Sigmoid colon (tissue), 3 donors: ENCODE data around the gene ASF1A.

ENCODE experiments used
- POLR2A ChIP-seq, 2 donors: fragments of 450-650 bp; IDR thresholded peaks; one replicate each; pipeline ENCODE4 v1.6.1; 2016; ENCODE audit warnings: antibody characterized with exemption in 2 of 2, mild to moderate bottlenecking in 2 of 2, moderate library complexity in 2 of 2
- TF ChIP-seq, protein P1 (sequence below), 4 experiments: fragments of 450-650 bp in 3 of 4; fragments of 200-600 bp in 1 of 4; IDR thresholded peaks; one replicate each; pipeline ENCODE4 v1.5.1; 2016 to 2019; ENCODE audit warnings: antibody characterized with exemption in 4 of 4, mild to moderate bottlenecking in 3 of 4, moderate library complexity in 2 of 4

DNA sequence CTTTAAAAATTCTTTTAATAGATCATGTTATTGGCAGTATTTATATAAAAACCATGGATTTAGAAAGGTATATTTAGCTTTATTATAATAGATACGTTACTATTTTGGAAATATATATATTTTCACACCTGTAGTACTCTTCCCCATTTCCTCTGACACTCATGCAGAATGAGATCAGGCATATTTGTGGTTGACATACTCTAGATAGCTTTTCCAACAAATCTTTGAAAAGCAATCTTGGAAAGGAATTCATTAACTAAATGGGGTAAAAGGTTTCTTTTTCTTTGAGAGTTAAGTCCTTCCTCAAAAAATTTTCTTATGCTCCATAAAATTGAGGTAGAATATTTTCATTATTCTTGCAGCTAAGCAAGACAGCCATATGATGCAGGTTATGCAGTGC lies 14.5 kb downstream of the ASF1A start:
- TF ChIP-seq POLR2A (IDR thresholded peaks at IDR 0.05) = no peak
- TF ChIP-seq, protein P1, sequence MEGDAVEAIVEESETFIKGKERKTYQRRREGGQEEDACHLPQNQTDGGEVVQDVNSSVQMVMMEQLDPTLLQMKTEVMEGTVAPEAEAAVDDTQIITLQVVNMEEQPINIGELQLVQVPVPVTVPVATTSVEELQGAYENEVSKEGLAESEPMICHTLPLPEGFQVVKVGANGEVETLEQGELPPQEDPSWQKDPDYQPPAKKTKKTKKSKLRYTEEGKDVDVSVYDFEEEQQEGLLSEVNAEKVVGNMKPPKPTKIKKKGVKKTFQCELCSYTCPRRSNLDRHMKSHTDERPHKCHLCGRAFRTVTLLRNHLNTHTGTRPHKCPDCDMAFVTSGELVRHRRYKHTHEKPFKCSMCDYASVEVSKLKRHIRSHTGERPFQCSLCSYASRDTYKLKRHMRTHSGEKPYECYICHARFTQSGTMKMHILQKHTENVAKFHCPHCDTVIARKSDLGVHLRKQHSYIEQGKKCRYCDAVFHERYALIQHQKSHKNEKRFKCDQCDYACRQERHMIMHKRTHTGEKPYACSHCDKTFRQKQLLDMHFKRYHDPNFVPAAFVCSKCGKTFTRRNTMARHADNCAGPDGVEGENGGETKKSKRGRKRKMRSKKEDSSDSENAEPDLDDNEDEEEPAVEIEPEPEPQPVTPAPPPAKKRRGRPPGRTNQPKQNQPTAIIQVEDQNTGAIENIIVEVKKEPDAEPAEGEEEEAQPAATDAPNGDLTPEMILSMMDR (IDR thresholded peaks at IDR 0.05) = no peak
